ENCODE measurements around the gene CRKL. TPM values are rescaled to one million over a fixed set of nuclear protein-coding genes. Genes with fewer than 3 reads are reported as not detected.

The CRKL gene
- total and polyA plus RNA-seq, 2 experiments from 2014 or later, result 42.4 to 80.9 TPM

DNA sequence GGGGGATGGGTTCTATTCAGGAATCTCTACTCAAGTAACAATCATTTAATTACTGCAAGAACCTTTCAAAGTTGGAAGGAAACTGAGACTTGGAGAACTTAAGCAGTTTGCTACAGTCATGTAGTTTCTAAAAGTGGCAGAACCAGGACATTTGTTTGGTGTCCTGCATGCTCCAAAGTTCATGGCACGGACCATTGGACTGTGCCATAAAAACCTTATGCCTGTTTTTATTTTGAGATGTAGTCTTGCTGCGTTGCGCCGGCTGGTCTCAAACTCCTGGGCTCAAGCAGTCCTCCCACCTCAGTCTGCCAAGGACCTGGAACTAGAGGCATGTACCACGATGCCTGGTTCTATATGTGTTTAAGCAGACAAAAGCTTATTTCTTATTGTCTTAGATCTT is 31.2 kb downstream of the CRKL start:
- Histone ChIP-seq H3K4me3 (no peak overlapping the region), H3K27ac (peak overlapping the region; percentile 8), H3K27me3 (no peaks in the 10 kb centered on the region), H3K9me3 (ENCODE audit: low read depth) (no peaks in the 10 kb centered on the region), H3K4me1 (ENCODE audit: low read depth) (peaks cover 21% of the 10 kb centered on the region), H3K36me3 (peaks cover 26% of the 10 kb centered on the region)
- DNase-seq (ENCODE audit: low read depth in 1 of 2, low spot score in 1 of 2), result no peak
- TF ChIP-seq, protein P1, sequence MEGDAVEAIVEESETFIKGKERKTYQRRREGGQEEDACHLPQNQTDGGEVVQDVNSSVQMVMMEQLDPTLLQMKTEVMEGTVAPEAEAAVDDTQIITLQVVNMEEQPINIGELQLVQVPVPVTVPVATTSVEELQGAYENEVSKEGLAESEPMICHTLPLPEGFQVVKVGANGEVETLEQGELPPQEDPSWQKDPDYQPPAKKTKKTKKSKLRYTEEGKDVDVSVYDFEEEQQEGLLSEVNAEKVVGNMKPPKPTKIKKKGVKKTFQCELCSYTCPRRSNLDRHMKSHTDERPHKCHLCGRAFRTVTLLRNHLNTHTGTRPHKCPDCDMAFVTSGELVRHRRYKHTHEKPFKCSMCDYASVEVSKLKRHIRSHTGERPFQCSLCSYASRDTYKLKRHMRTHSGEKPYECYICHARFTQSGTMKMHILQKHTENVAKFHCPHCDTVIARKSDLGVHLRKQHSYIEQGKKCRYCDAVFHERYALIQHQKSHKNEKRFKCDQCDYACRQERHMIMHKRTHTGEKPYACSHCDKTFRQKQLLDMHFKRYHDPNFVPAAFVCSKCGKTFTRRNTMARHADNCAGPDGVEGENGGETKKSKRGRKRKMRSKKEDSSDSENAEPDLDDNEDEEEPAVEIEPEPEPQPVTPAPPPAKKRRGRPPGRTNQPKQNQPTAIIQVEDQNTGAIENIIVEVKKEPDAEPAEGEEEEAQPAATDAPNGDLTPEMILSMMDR (IDR thresholded peaks at IDR 0.05; ENCODE audit: low read depth, low read length), result no peak

DNA sequence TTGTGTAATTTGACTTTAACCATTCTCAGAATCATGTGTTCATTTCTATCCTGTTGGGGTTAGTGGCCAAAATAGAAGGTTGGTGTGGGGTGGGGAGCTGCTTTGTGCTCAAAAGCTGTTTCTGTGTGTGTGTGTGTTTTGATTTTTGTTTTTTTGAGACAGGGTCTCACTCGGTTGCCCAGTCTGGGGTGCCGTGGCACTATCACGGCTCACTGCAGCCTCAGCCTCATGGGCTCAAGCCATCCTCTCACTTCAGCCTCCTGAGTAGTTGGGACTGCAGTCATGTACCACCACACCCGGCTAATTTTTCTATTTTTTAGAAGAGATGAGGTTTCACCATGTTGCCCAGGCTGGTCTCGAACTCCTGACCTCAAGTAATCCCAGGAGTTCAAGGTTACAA is 31.8 kb downstream of the CRKL start:
- Histone ChIP-seq H3K9me3 (ENCODE audit: low read depth) (no peaks in the 10 kb centered on the region), H3K4me3 (no peak overlapping the region), H3K36me3 (peaks cover 31% of the 10 kb centered on the region), H3K27ac (no peak overlapping the region), H3K4me1 (ENCODE audit: low read depth) (peaks cover 21% of the 10 kb centered on the region), H3K27me3 (no peaks in the 10 kb centered on the region)
- DNase-seq (ENCODE audit: low read depth in 1 of 2, low spot score in 1 of 2), result no peak
- TF ChIP-seq, protein P1 (IDR thresholded peaks at IDR 0.05; ENCODE audit: low read depth, low read length), result no peak

DNA sequence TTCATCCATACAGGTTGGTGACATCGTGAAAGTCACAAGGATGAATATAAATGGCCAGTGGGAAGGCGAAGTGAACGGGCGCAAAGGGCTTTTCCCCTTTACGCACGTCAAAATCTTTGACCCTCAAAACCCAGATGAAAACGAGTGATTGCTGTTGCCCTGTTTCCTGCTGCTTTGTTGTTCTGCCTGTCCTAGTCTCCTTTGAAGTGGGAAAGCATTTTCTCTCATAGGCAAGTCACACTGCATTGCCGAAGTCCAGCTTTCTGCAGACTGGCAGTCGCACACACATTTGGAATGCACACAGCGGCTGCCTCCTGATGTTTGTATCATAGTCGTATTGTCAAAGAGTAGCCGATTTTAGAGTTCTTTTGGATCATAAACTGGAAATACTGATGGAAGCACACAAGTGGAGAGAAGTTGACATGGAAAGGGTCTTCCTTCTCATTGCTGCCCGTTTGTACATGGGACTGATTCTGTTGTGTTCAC is 32.5 kb downstream of the CRKL start:
- H3K27me3 ChIP-seq, result no peaks in the 10 kb centered on the region
- H3K4me3 ChIP-seq, result no peak overlapping the region
- no peak for DNase-seq (ENCODE audit: low read depth in 1 of 2, low spot score in 1 of 2)
- no peak overlapping the region for H3K27ac ChIP-seq
- peaks cover 21% of the 10 kb centered on the region for H3K4me1 ChIP-seq (ENCODE audit: low read depth)
- H3K36me3 ChIP-seq, result peaks cover 31% of the 10 kb centered on the region
- no peaks in the 10 kb centered on the region for H3K9me3 ChIP-seq (ENCODE audit: low read depth)
- TF ChIP-seq, protein P1 (IDR thresholded peaks at IDR 0.05; ENCODE audit: low read depth, low read length), result no peak

DNA sequence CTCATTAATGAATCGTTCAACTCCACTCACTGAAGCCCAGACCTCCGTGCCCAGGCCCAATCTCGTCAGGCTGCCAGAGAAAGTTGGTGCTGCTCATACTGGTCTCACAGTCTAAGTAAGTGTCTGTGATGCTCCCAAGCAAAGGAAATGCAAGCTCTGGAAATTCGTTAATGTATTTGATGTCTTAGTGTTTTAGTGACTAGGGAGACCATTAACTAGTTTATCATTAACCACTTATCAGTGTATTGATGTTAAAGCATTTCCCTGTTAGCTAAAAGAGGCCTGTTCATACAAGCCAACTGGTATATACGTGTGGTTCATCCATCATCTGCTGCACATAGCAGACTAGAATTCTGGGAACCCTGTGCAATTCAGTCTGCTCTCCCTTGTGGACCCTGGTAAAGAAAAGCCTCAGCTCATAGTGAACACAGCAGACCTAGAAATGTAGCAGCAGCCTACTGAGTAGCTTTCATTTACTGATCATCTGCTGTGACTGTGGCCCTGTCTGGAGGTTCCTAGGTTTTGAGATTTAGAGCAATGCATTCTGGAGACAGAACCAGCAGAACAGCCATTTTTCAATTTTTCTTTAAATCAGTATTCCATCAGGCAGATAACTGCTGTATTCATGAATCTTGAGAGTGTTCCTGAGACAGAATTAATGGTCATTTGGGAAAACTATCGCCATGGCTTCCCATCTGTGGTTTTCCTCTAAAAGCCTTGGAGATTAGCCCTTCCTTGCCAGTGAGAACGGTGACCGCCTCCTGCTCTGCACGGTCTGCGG is 34.1 kb downstream of the CRKL start:
- Histone ChIP-seq H3K36me3 (peaks cover 31% of the 10 kb centered on the region), H3K4me1 (ENCODE audit: low read depth) (peaks cover 14% of the 10 kb centered on the region), H3K27me3 (peaks cover 1% of the 10 kb centered on the region), H3K4me3 (no peak overlapping the region), H3K9me3 (ENCODE audit: low read depth) (no peaks in the 10 kb centered on the region), H3K27ac (peak overlapping the region; percentile 68)
- DNase-seq (ENCODE audit: low read depth in 1 of 2, low spot score in 1 of 2), result no peak
- TF ChIP-seq, protein P1 (IDR thresholded peaks at IDR 0.05; ENCODE audit: low read depth, low read length), result no peak

DNA sequence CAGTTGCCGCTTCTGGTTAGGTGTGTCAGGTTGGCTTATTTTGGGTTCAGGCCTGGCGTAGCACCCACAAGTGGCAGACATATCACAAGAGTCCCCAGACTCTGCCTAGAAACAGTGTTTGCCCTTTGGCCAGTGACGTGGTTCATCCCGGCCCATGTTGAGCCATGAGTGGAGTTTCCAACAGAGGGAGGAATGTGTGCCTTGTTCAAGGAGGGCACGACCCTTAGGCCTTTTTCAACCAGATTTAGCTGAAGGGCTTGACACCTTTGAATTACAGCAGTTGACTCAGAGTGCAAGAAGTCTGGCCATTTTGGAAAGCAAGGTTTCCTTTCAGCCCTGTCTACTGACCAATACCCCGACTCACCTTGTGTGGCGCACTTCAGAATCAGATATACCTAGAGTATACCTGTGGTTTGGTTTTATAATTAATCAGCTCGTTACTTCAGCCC is 34.7 kb downstream of the CRKL start:
- peak overlapping the region; percentile 68 for H3K27ac ChIP-seq
- no peak for DNase-seq (ENCODE audit: low read depth in 1 of 2, low spot score in 1 of 2)
- H3K9me3 ChIP-seq (ENCODE audit: low read depth), result no peaks in the 10 kb centered on the region
- H3K36me3 ChIP-seq, result peaks cover 31% of the 10 kb centered on the region
- peaks cover 14% of the 10 kb centered on the region for H3K4me1 ChIP-seq (ENCODE audit: low read depth)
- TF ChIP-seq, protein P1 (IDR thresholded peaks at IDR 0.05; ENCODE audit: low read depth, low read length), result no peak
- H3K27me3 ChIP-seq, result peaks cover 7% of the 10 kb centered on the region
- H3K4me3 ChIP-seq, result no peak overlapping the region

Data from cardiac muscle cell (in vitro differentiated cells and primary cell).